Hepatocyte (in vitro differentiated cells): ENCODE measurements around the gene RASAL2. TPM values are rescaled to one million over a fixed set of nuclear protein-coding genes. Genes with fewer than 3 reads are reported as not detected.

Source experiments
- DNase-seq: peaks from one replicate; pipeline ENCODE4 v3.0.0-alpha.2; 2016; ENCODE audit warnings: low spot score
- H2AFZ ChIP-seq: fragments of 200-600 bp; sonication (generic); 2 replicates; pipeline ENCODE4 v1.6.0; 2016; ENCODE audit warnings: antibody characterized with exemption, mild to moderate bottlenecking
- H3K27ac ChIP-seq: fragments of 200-600 bp; sonication (generic); 2 replicates; pipeline ENCODE4 v1.5.1; 2016; ENCODE audit warnings: mild to moderate bottlenecking
- H3K27me3 ChIP-seq: fragments of 200-600 bp; sonication (generic); 2 replicates; pipeline ENCODE4 v1.6.1; 2016
- H3K36me3 ChIP-seq: fragments of 200-600 bp; sonication (generic); replicated peaks from 2 replicates; pipeline ENCODE4 v1.5.1; 2016; ENCODE audit warnings: low read depth; ENCODE audit not compliant: insufficient read depth
- H3K4me1 ChIP-seq: fragments of 200-600 bp; sonication (generic); 2 replicates; pipeline ENCODE4 v1.5.1; 2016; ENCODE audit warnings: mild to moderate bottlenecking, moderate library complexity; ENCODE audit not compliant: insufficient read depth
- H3K4me2 ChIP-seq: fragments of 200-600 bp; sonication (generic); 2 replicates; pipeline ENCODE4 v1.6.0; 2016
- H3K4me3 ChIP-seq: fragments of 200-600 bp; sonication (generic); 2 replicates; pipeline ENCODE4 v1.5.1; 2016; ENCODE audit warnings: mild to moderate bottlenecking
- H3K79me2 ChIP-seq: fragments of 200-600 bp; sonication (generic); 2 replicates; pipeline ENCODE4 v1.6.0; 2017; ENCODE audit warnings: mild to moderate bottlenecking
- H3K9me2 ChIP-seq: fragments of 200-600 bp; sonication (generic); replicated peaks from 2 replicates; pipeline ENCODE4 v1.6.0; 2017; ENCODE audit warnings: mild to moderate bottlenecking; ENCODE audit not compliant: insufficient read depth
- H3K9me3 ChIP-seq: fragments of 200-600 bp; sonication (generic); 2 replicates; pipeline ENCODE4 v1.5.1; 2016; ENCODE audit warnings: low read depth, mild to moderate bottlenecking
- H4K20me1 ChIP-seq: fragments of 200-600 bp; sonication (generic); 2 replicates; pipeline ENCODE4 v1.6.0; 2016; ENCODE audit warnings: mild to moderate bottlenecking; ENCODE audit not compliant: insufficient read depth, poor library complexity, severe bottlenecking
- CTCF ChIP-seq: fragments of 200-600 bp; sonication (generic); IDR thresholded peaks from 2 replicates; pipeline ENCODE4 v1.5.1; 2016; ENCODE audit warnings: antibody characterized with exemption, mild to moderate bottlenecking; ENCODE audit not compliant: poor library complexity
- EZH2 ChIP-seq: fragments of 200-600 bp; sonication (generic); IDR thresholded peaks from 2 replicates; pipeline ENCODE4 v1.6.1; 2016; ENCODE audit warnings: antibody characterized with exemption, mild to moderate bottlenecking, borderline replicate concordance
- EZH2phosphoT487 ChIP-seq: fragments of 200-600 bp; sonication (generic); IDR thresholded peaks from one replicate; pipeline ENCODE4 v1.6.1; 2018; ENCODE audit warnings: antibody characterized with exemption, mild to moderate bottlenecking, low read depth, moderate library complexity; ENCODE audit not compliant: unreplicated experiment, severe bottlenecking
- WGBS: methylation state at CpG from one replicate; pipeline ENCODE4 v1.1.6; 2016; ENCODE audit warnings: low lambda C conversion rate; ENCODE audit errors: missing lambda C conversion rate; 5-methylcytosine and 5-hydroxymethylcytosine counted together
- polyA plus RNA-seq: library from polyadenylated mRNA; unstranded; fragments of >200 nt; fragmentation: Nextera tagmentation; extraction: Ambion mirVana; gene quantifications from 2 replicates; pipeline ENCODE4 v1.2.1, GENCODE V29; 2016
- total RNA-seq: library from RNA; depleted of rRNA; stranded (reverse); fragments of >200 nt; gene quantifications from 2 replicates; pipeline ENCODE4 v1.2.3, GENCODE V29; 2014

RASAL2 gene
- total and polyA plus RNA-seq, 2 experiments from 2014 or later: 8.7 to 24.0 TPM

- no peak overlapping the region for H3K27ac ChIP-seq
- H2AFZ ChIP-seq: no peak overlapping the region
- TF ChIP-seq EZH2phosphoT487: no peak
- TF ChIP-seq EZH2: no peak
- no peak for TF ChIP-seq CTCF
- H3K79me2 ChIP-seq: peaks cover 97% of the 10 kb centered on the region
- no peaks in the 10 kb centered on the region for H3K27me3 ChIP-seq
- H3K4me1 ChIP-seq: peaks cover 22% of the 10 kb centered on the region
- H4K20me1 ChIP-seq: no peaks in the 10 kb centered on the region
- 60% methylated on average over 2 of the region's 2 CpGs for WGBS
- DNase-seq: no peak
- H3K4me2 ChIP-seq: no peak overlapping the region
- H3K4me3 ChIP-seq: no peak overlapping the region
- H3K36me3 ChIP-seq: no peaks in the 10 kb centered on the region
- no peaks in the 10 kb centered on the region for H3K9me2 ChIP-seq
- no peaks in the 10 kb centered on the region for H3K9me3 ChIP-seq
Measured at GRCh38 chr1:178101266-178101630, 7.3 kb downstream of the RASAL2 start.

GRCh38 chr1:178101654-178102053 lies 7.8 kb downstream of the RASAL2 start:
- Histone ChIP-seq H4K20me1 (no peaks in the 10 kb centered on the region), H3K4me3 (no peak overlapping the region), H3K4me1 (peaks cover 20% of the 10 kb centered on the region), H3K27ac (no peak overlapping the region), H3K4me2 (no peak overlapping the region), H3K79me2 (peaks cover 97% of the 10 kb centered on the region), H3K36me3 (no peaks in the 10 kb centered on the region), H3K9me2 (no peaks in the 10 kb centered on the region), H3K27me3 (no peaks in the 10 kb centered on the region), H2AFZ (no peak overlapping the region), H3K9me3 (no peaks in the 10 kb centered on the region)
- TF ChIP-seq EZH2: no peak
- 59% methylated on average over 1 of the region's 1 CpG for WGBS
- peak; percentile 7 for DNase-seq

GRCh38 chr1:178102218-178102617 lies 8.3 kb downstream of the RASAL2 start:
- 98% methylated on average over 4 of the region's 4 CpGs for WGBS
- Histone ChIP-seq H2AFZ (no peak overlapping the region), H3K4me2 (no peak overlapping the region), H3K27ac (no peak overlapping the region), H3K79me2 (peaks cover 97% of the 10 kb centered on the region), H3K27me3 (no peaks in the 10 kb centered on the region), H3K4me3 (no peak overlapping the region), H3K36me3 (no peaks in the 10 kb centered on the region), H4K20me1 (no peaks in the 10 kb centered on the region), H3K9me3 (no peaks in the 10 kb centered on the region), H3K9me2 (no peaks in the 10 kb centered on the region), H3K4me1 (peaks cover 15% of the 10 kb centered on the region)
- no peak for DNase-seq
- TF ChIP-seq EZH2 (no peak), EZH2phosphoT487 (no peak), CTCF (no peak)

- Histone ChIP-seq H3K4me3 (no peak overlapping the region), H3K79me2 (peaks cover 92% of the 10 kb centered on the region), H3K36me3 (no peaks in the 10 kb centered on the region), H4K20me1 (no peaks in the 10 kb centered on the region), H3K9me3 (no peaks in the 10 kb centered on the region), H3K9me2 (no peaks in the 10 kb centered on the region), H2AFZ (no peak overlapping the region), H3K27me3 (no peaks in the 10 kb centered on the region), H3K4me2 (no peak overlapping the region), H3K4me1 (no peaks in the 10 kb centered on the region), H3K27ac (no peak overlapping the region)
- DNase-seq: no peak
- no peak for TF ChIP-seq EZH2
- TF ChIP-seq CTCF: no peak
- TF ChIP-seq EZH2phosphoT487: no peak
- WGBS: 93% methylated on average over 1 of the region's 1 CpG
Measured at GRCh38 chr1:178107823-178108222, 13.9 kb downstream of the RASAL2 start.
